SK-N-SH treated with all-trans-retinoic acid at 6 μM for 48 hours (cell line): ENCODE data around the gene SH3RF1.

ENCODE experiments used
- ATAC-seq: fragments of 200-7000 bp; cut with Tn5 transposase; 3 replicates; pipeline ENCODE4 v1.9.1; 2020; ENCODE audit warnings: mild to moderate bottlenecking, moderate library complexity
- ARNTL ChIP-seq: fragments of 450-650 bp; formaldehyde crosslinking; IDR thresholded peaks from 2 replicates; pipeline ENCODE4 v1.5.0; 2020; ENCODE audit warnings: low read depth, mild to moderate bottlenecking, moderate library complexity, borderline replicate concordance
- BACH2 ChIP-seq: fragments of 250-450 bp; sonication (Bioruptor Pico); IDR thresholded peaks from 2 replicates; pipeline ENCODE4 v1.9.0; 2021; ENCODE audit warnings: mild to moderate bottlenecking, borderline replicate concordance
- CREB5 ChIP-seq: fragments of 250-450 bp; sonication (Bioruptor Pico); IDR thresholded peaks from 2 replicates; pipeline ENCODE4 v1.5.1; 2020; ENCODE audit warnings: low read depth, mild to moderate bottlenecking, moderate library complexity
- CSDC2 ChIP-seq: fragments of 250-450 bp; sonication (Bioruptor Pico); IDR thresholded peaks from 2 replicates; pipeline ENCODE4 v1.5.0; 2020; ENCODE audit warnings: mild to moderate bottlenecking, moderate library complexity
- CSRNP3 ChIP-seq: fragments of 250-450 bp; sonication (Bioruptor Pico); IDR thresholded peaks from 2 replicates; pipeline ENCODE4 v1.5.1; 2021; ENCODE audit warnings: mild to moderate bottlenecking, moderate library complexity
- GLIS3 ChIP-seq: fragments of 250-450 bp; sonication (Bioruptor Pico); IDR thresholded peaks from 2 replicates; pipeline ENCODE4 v1.5.0; 2020; ENCODE audit warnings: mild to moderate bottlenecking, moderate library complexity
- ISL1 ChIP-seq: fragments of 250-450 bp; sonication (Bioruptor Pico); IDR thresholded peaks from 2 replicates; pipeline ENCODE4 v2.1.2; 2022; ENCODE audit warnings: mild to moderate bottlenecking, moderate library complexity
- OSR1 ChIP-seq: fragments of 250-450 bp; sonication (Bioruptor Pico); IDR thresholded peaks from 2 replicates; pipeline ENCODE4 v1.8.0; 2022; ENCODE audit warnings: moderate library complexity, mild to moderate bottlenecking, inconsistent platforms
- PATZ1 ChIP-seq: fragments of 250-450 bp; sonication (Bioruptor Pico); IDR thresholded peaks from 2 replicates; pipeline ENCODE4 v1.8.0; 2020; ENCODE audit warnings: mild to moderate bottlenecking, moderate library complexity, borderline replicate concordance
- POU6F1 ChIP-seq: fragments of 250-450 bp; sonication (Bioruptor Pico); IDR thresholded peaks from 2 replicates; pipeline ENCODE4 v1.8.0; 2021; ENCODE audit warnings: low read depth, mild to moderate bottlenecking, moderate library complexity, borderline replicate concordance
- PPARA ChIP-seq: fragments of 250-450 bp; sonication (Bioruptor Pico); IDR thresholded peaks from 2 replicates; pipeline ENCODE4 v1.5.0; 2020; ENCODE audit warnings: mild to moderate bottlenecking, borderline replicate concordance
- RARB ChIP-seq: fragments of 250-450 bp; sonication (Bioruptor Pico); IDR thresholded peaks from 2 replicates; pipeline ENCODE4 v1.8.0; 2021; ENCODE audit warnings: mild to moderate bottlenecking, moderate library complexity
- SNAI2 ChIP-seq: fragments of 250-450 bp; sonication (Bioruptor Pico); IDR thresholded peaks from 2 replicates; pipeline ENCODE4 v1.5.0; 2020; ENCODE audit warnings: mild to moderate bottlenecking, moderate library complexity
- TCF4 ChIP-seq: fragments of 250-450 bp; sonication (Bioruptor Pico); IDR thresholded peaks from 2 replicates; pipeline ENCODE4 v1.8.0; 2021; ENCODE audit warnings: mild to moderate bottlenecking, moderate library complexity, borderline replicate concordance
- TSHZ2 ChIP-seq: fragments of 250-450 bp; sonication (Bioruptor Pico); IDR thresholded peaks from 2 replicates; pipeline ENCODE4 v1.5.0; 2020; ENCODE audit warnings: mild to moderate bottlenecking, moderate library complexity
- ZC3H10 ChIP-seq: fragments of 250-450 bp; sonication (Bioruptor Pico); IDR thresholded peaks from 2 replicates; pipeline ENCODE4 v1.5.1; 2021; ENCODE audit warnings: mild to moderate bottlenecking, moderate library complexity
- ZFP3 ChIP-seq: fragments of 250-450 bp; sonication (Bioruptor Pico); IDR thresholded peaks from 2 replicates; pipeline ENCODE4 v1.5.0; 2020; ENCODE audit warnings: mild to moderate bottlenecking, moderate library complexity
- ZFP30 ChIP-seq: fragments of 450-650 bp; formaldehyde crosslinking; IDR thresholded peaks from 2 replicates; pipeline ENCODE4 v1.5.0; 2022; ENCODE audit warnings: mild to moderate bottlenecking, moderate library complexity
- ZNF565 ChIP-seq: fragments of 450-650 bp; formaldehyde crosslinking; conservative IDR thresholded peaks from 2 replicates; pipeline ENCODE4 v1.5.0; 2020; ENCODE audit warnings: low read depth, mild to moderate bottlenecking, moderate library complexity
- ZNF70 ChIP-seq: fragments of 450-650 bp; formaldehyde crosslinking; IDR thresholded peaks from 2 replicates; pipeline ENCODE4 v1.5.0; 2020; ENCODE audit warnings: mild to moderate bottlenecking, moderate library complexity
- ZNF8 ChIP-seq: fragments of 450-650 bp; formaldehyde crosslinking; IDR thresholded peaks from 2 replicates; pipeline ENCODE4 v1.5.0; 2020; ENCODE audit warnings: mild to moderate bottlenecking, moderate library complexity

Gene SH3RF1

GRCh38 chr4:169115144-169115896, 155.4 kb downstream of the SH3RF1 start:
- ATAC-seq = no peak
- TF ChIP-seq OSR1 (no peak), ZFP3 (no peak), POU6F1 (CRISPR knock-in tag) (no peak), ARNTL (CRISPR knock-in tag) (no peak), ZNF8 (no peak), ZNF565 (no peak), BACH2 (CRISPR knock-in tag) (no peak)

GRCh38 chr4:169114341-169114974, 156.3 kb downstream of the SH3RF1 start:
- ATAC-seq = no peak
- no peak for TF ChIP-seq TSHZ2 (CRISPR knock-in tag)
- no peak for TF ChIP-seq ARNTL (CRISPR knock-in tag)
- TF ChIP-seq PPARA = no peak
- no peak for TF ChIP-seq CSDC2
- no peak for TF ChIP-seq ZFP3
- no peak for TF ChIP-seq POU6F1 (CRISPR knock-in tag)
- TF ChIP-seq ZNF70 = no peak
- no peak for TF ChIP-seq OSR1
- TF ChIP-seq ZC3H10 (CRISPR knock-in tag) = no peak
- TF ChIP-seq ISL1 = no peak
- no peak for TF ChIP-seq SNAI2 (CRISPR knock-in tag)

- ATAC-seq = no peak
- no peak for TF ChIP-seq OSR1
- no peak for TF ChIP-seq POU6F1 (CRISPR knock-in tag)
- TF ChIP-seq BACH2 (CRISPR knock-in tag) = no peak
- no peak for TF ChIP-seq ZNF70
- no peak for TF ChIP-seq GLIS3 (CRISPR knock-in tag)
- no peak for TF ChIP-seq ZFP30 (CRISPR knock-in tag)
- TF ChIP-seq RARB = no peak
- no peak for TF ChIP-seq ZFP3
- TF ChIP-seq TSHZ2 (CRISPR knock-in tag) = no peak
- TF ChIP-seq ARNTL (CRISPR knock-in tag) = no peak
- TF ChIP-seq PATZ1 (CRISPR knock-in tag) = no peak
- TF ChIP-seq CREB5 (CRISPR knock-in tag) = no peak
- no peak for TF ChIP-seq CSRNP3 (CRISPR knock-in tag)
- TF ChIP-seq TCF4 = no peak
These were observed 160.1 kb downstream of the SH3RF1 start for GRCh38 chr4:169110633-169111032.
